ENCODE results near the gene KIRREL3.

KIRREL3 gene

GRCh38 chr11:126467471-126467870 is 533.1 kb downstream of the KIRREL3 start:
- Histone ChIP-seq H3K9ac (ENCODE audit: low read length) (no peak overlapping the region), H2AK5ac (ENCODE audit: low read length) (no peak overlapping the region), H3K79me2 (ENCODE audit: control insufficient read depth, insufficient read depth, low read length) (no peaks in the 10 kb centered on the region), H4K8ac (ENCODE audit: low read depth, low read length) (no peak overlapping the region), H3K27ac (ENCODE audit: low read depth, low read length) (no peak overlapping the region), H3K23ac (ENCODE audit: low read length) (no peak overlapping the region), H3K79me1 (ENCODE audit: low read length) (no peaks in the 10 kb centered on the region), H3K4me3 (ENCODE audit: low read length) (no peak overlapping the region), H3K56ac (ENCODE audit: low read length) (no peak overlapping the region), H2BK15ac (replicated peaks; ENCODE audit: low read depth) (no peak overlapping the region), H3K4ac (ENCODE audit: low read depth, low read length) (no peak overlapping the region), H3K36me3 (ENCODE audit: control insufficient read depth, insufficient read depth, low read length) (no peaks in the 10 kb centered on the region), H3K4me1 (ENCODE audit: control insufficient read depth, low read depth, low read length) (no peaks in the 10 kb centered on the region), H2BK5ac (ENCODE audit: low read length) (no peak overlapping the region), H3K18ac (ENCODE audit: low read length) (no peak overlapping the region), H3K4me2 (ENCODE audit: low read length) (no peak overlapping the region), H4K5ac (ENCODE audit: low read length) (no peak overlapping the region), H3K27me3 (ENCODE audit: insufficient read depth, low read length, poor library complexity) (no peaks in the 10 kb centered on the region), H2BK120ac (ENCODE audit: low read depth, low read length) (no peak overlapping the region)
- no CpG with 5 or more reads among the region's 8 CpGs for WGBS (ENCODE audit: extremely low coverage, insufficient coverage, low lambda C conversion rate)
- DNase-seq, result no peak

GRCh38 chr11:126467046-126467370 is 533.6 kb downstream of the KIRREL3 start:
- H2BK15ac ChIP-seq (replicated peaks; ENCODE audit: low read depth), result no peak overlapping the region
- no peaks in the 10 kb centered on the region for H3K27me3 ChIP-seq (ENCODE audit: insufficient read depth, low read length, poor library complexity)
- H2BK120ac ChIP-seq (ENCODE audit: low read depth, low read length), result no peak overlapping the region
- H3K4me3 ChIP-seq (ENCODE audit: low read length), result no peak overlapping the region
- no peaks in the 10 kb centered on the region for H3K79me1 ChIP-seq (ENCODE audit: low read length)
- no peak overlapping the region for H3K23ac ChIP-seq (ENCODE audit: low read length)
- no peak overlapping the region for H3K18ac ChIP-seq (ENCODE audit: low read length)
- no CpG with 5 or more reads among the region's 13 CpGs for WGBS (ENCODE audit: extremely low coverage, insufficient coverage, low lambda C conversion rate)
- no peak overlapping the region for H4K8ac ChIP-seq (ENCODE audit: low read depth, low read length)
- no peak overlapping the region for H2BK5ac ChIP-seq (ENCODE audit: low read length)
- no peaks in the 10 kb centered on the region for H3K36me3 ChIP-seq (ENCODE audit: control insufficient read depth, insufficient read depth, low read length)
- no peak overlapping the region for H3K4me2 ChIP-seq (ENCODE audit: low read length)
- no peak overlapping the region for H2AK5ac ChIP-seq (ENCODE audit: low read length)
- H3K9ac ChIP-seq (ENCODE audit: low read length), result no peak overlapping the region
- H3K27ac ChIP-seq (ENCODE audit: low read depth, low read length), result no peak overlapping the region
- DNase-seq, result no peak
- H4K5ac ChIP-seq (ENCODE audit: low read length), result no peak overlapping the region
- H3K79me2 ChIP-seq (ENCODE audit: control insufficient read depth, insufficient read depth, low read length), result no peaks in the 10 kb centered on the region
- H3K56ac ChIP-seq (ENCODE audit: low read length), result no peak overlapping the region
- H3K4me1 ChIP-seq (ENCODE audit: control insufficient read depth, low read depth, low read length), result no peaks in the 10 kb centered on the region
- no peak overlapping the region for H3K4ac ChIP-seq (ENCODE audit: low read depth, low read length)

- no peaks in the 10 kb centered on the region for H3K4me1 ChIP-seq (ENCODE audit: control insufficient read depth, low read depth, low read length)
- H3K79me1 ChIP-seq (ENCODE audit: low read length), result no peaks in the 10 kb centered on the region
- H2BK120ac ChIP-seq (ENCODE audit: low read depth, low read length), result no peak overlapping the region
- WGBS (ENCODE audit: extremely low coverage, insufficient coverage, low lambda C conversion rate), result no CpG with 5 or more reads among the region's 18 CpGs
- H4K5ac ChIP-seq (ENCODE audit: low read length), result no peak overlapping the region
- H3K18ac ChIP-seq (ENCODE audit: low read length), result no peak overlapping the region
- H3K4me2 ChIP-seq (ENCODE audit: low read length), result no peak overlapping the region
- no peak overlapping the region for H2AK5ac ChIP-seq (ENCODE audit: low read length)
- H4K8ac ChIP-seq (ENCODE audit: low read depth, low read length), result no peak overlapping the region
- no peaks in the 10 kb centered on the region for H3K36me3 ChIP-seq (ENCODE audit: control insufficient read depth, insufficient read depth, low read length)
- H3K9ac ChIP-seq (ENCODE audit: low read length), result no peak overlapping the region
- no peak overlapping the region for H3K4ac ChIP-seq (ENCODE audit: low read depth, low read length)
- H3K4me3 ChIP-seq (ENCODE audit: low read length), result no peak overlapping the region
- no peaks in the 10 kb centered on the region for H3K79me2 ChIP-seq (ENCODE audit: control insufficient read depth, insufficient read depth, low read length)
- H3K56ac ChIP-seq (ENCODE audit: low read length), result no peak overlapping the region
- no peak overlapping the region for H3K23ac ChIP-seq (ENCODE audit: low read length)
- no peak overlapping the region for H2BK15ac ChIP-seq (replicated peaks; ENCODE audit: low read depth)
- no peak overlapping the region for H3K27ac ChIP-seq (ENCODE audit: low read depth, low read length)
- no peaks in the 10 kb centered on the region for H3K27me3 ChIP-seq (ENCODE audit: insufficient read depth, low read length, poor library complexity)
- DNase-seq, result no peak
- no peak overlapping the region for H2BK5ac ChIP-seq (ENCODE audit: low read length)
These were observed 534.1 kb downstream of the KIRREL3 start for GRCh38 chr11:126466236-126467045.

- Histone ChIP-seq H3K27me3 (ENCODE audit: insufficient read depth, low read length, poor library complexity) (no peaks in the 10 kb centered on the region), H3K9ac (ENCODE audit: low read length) (no peak overlapping the region), H3K4me3 (ENCODE audit: low read length) (no peak overlapping the region), H4K5ac (ENCODE audit: low read length) (no peak overlapping the region), H3K23ac (ENCODE audit: low read length) (no peak overlapping the region), H3K36me3 (ENCODE audit: control insufficient read depth, insufficient read depth, low read length) (no peaks in the 10 kb centered on the region), H2BK5ac (ENCODE audit: low read length) (no peak overlapping the region), H3K56ac (ENCODE audit: low read length) (no peak overlapping the region), H2BK120ac (ENCODE audit: low read depth, low read length) (no peak overlapping the region), H2AK5ac (ENCODE audit: low read length) (no peak overlapping the region), H4K8ac (ENCODE audit: low read depth, low read length) (no peak overlapping the region), H3K79me2 (ENCODE audit: control insufficient read depth, insufficient read depth, low read length) (no peaks in the 10 kb centered on the region), H3K4me2 (ENCODE audit: low read length) (no peak overlapping the region), H3K4me1 (ENCODE audit: control insufficient read depth, low read depth, low read length) (no peaks in the 10 kb centered on the region), H3K18ac (ENCODE audit: low read length) (no peak overlapping the region), H3K79me1 (ENCODE audit: low read length) (no peaks in the 10 kb centered on the region), H3K4ac (ENCODE audit: low read depth, low read length) (no peak overlapping the region), H3K27ac (ENCODE audit: low read depth, low read length) (no peak overlapping the region), H2BK15ac (replicated peaks; ENCODE audit: low read depth) (no peak overlapping the region)
- DNase-seq, result no peak
- WGBS (ENCODE audit: extremely low coverage, insufficient coverage, low lambda C conversion rate), result no CpG with 5 or more reads among the region's 19 CpGs
These were observed 534.9 kb downstream of the KIRREL3 start for GRCh38 chr11:126465573-126466188.

- Histone ChIP-seq H2BK120ac (ENCODE audit: low read depth, low read length) (no peak overlapping the region), H3K4ac (ENCODE audit: low read depth, low read length) (no peak overlapping the region), H3K27me3 (ENCODE audit: insufficient read depth, low read length, poor library complexity) (no peaks in the 10 kb centered on the region), H2BK15ac (replicated peaks; ENCODE audit: low read depth) (no peak overlapping the region), H3K4me2 (ENCODE audit: low read length) (no peak overlapping the region), H4K8ac (ENCODE audit: low read depth, low read length) (no peak overlapping the region), H3K23ac (ENCODE audit: low read length) (no peak overlapping the region), H3K18ac (ENCODE audit: low read length) (no peak overlapping the region), H4K5ac (ENCODE audit: low read length) (no peak overlapping the region), H3K4me3 (ENCODE audit: low read length) (no peak overlapping the region), H3K36me3 (ENCODE audit: control insufficient read depth, insufficient read depth, low read length) (no peaks in the 10 kb centered on the region), H3K27ac (ENCODE audit: low read depth, low read length) (no peak overlapping the region), H2AK5ac (ENCODE audit: low read length) (no peak overlapping the region), H3K79me2 (ENCODE audit: control insufficient read depth, insufficient read depth, low read length) (no peaks in the 10 kb centered on the region), H2BK5ac (ENCODE audit: low read length) (no peak overlapping the region), H3K56ac (ENCODE audit: low read length) (no peak overlapping the region), H3K79me1 (ENCODE audit: low read length) (no peaks in the 10 kb centered on the region), H3K4me1 (ENCODE audit: control insufficient read depth, low read depth, low read length) (no peaks in the 10 kb centered on the region), H3K9ac (ENCODE audit: low read length) (no peak overlapping the region)
- no CpG with 5 or more reads among the region's 5 CpGs for WGBS (ENCODE audit: extremely low coverage, insufficient coverage, low lambda C conversion rate)
- no peak for DNase-seq
These were observed 535.8 kb downstream of the KIRREL3 start for GRCh38 chr11:126464796-126465195.
